HepG2 (cell line): ENCODE data around the gene MYO18A. TPM values are rescaled to one million over a fixed set of nuclear protein-coding genes. Genes with fewer than 3 reads are reported as not detected.

Experiments used
- AGO1 ChIP-seq: fragments of 200-400 bp; formaldehyde crosslinking; IDR thresholded peaks from 2 replicates; pipeline ENCODE4 v1.6.1; 2017; ENCODE audit warnings: mild to moderate bottlenecking, low read depth, low read length, moderate library complexity; ENCODE audit not compliant: poor library complexity, severe bottlenecking
- ATF1 ChIP-seq: IDR thresholded peaks from 2 replicates; pipeline ENCODE4 v1.6.1; 2016; ENCODE audit warnings: mild to moderate bottlenecking, control low read depth
- HOXA5 ChIP-seq: sonication (generic); formaldehyde crosslinking; IDR thresholded peaks from 2 replicates; pipeline ENCODE4 v1.4.0; 2020; ENCODE audit warnings: missing genetic modification reagents
- JDP2 ChIP-seq: sonication (generic); formaldehyde crosslinking; IDR thresholded peaks from 2 replicates; pipeline ENCODE4 v1.8.1; 2022; ENCODE audit warnings: missing genetic modification reagents, borderline replicate concordance
- MAF1 ChIP-seq: sonication (generic); formaldehyde crosslinking; IDR thresholded peaks from 2 replicates; pipeline ENCODE4 v1.5.0; 2020; ENCODE audit warnings: missing genetic modification reagents, borderline replicate concordance
- MAZ ChIP-seq, 2 experiments: sonication (generic) in 1 of 2; formaldehyde crosslinking in 1 of 2; IDR thresholded peaks; 2 replicates each; pipeline versions ENCODE4 v1.5.0 to v1.6.1; 2012 to 2020; ENCODE audit warnings: low read depth in 2 of 2, mild to moderate bottlenecking in 2 of 2, borderline replicate concordance in 1 of 2, improper control_type of control experiment in 1 of 2, low read length in 1 of 2, missing genetic modification reagents in 1 of 2, moderate library complexity in 1 of 2
- MED13 ChIP-seq: sonication (generic); formaldehyde crosslinking; IDR thresholded peaks from 2 replicates; pipeline ENCODE4 v1.5.0; 2020; ENCODE audit warnings: missing genetic modification reagents
- NKX3-1 ChIP-seq: sonication (generic); formaldehyde crosslinking; IDR thresholded peaks from 2 replicates; pipeline ENCODE4 v1.5.0; 2020; ENCODE audit warnings: missing genetic modification reagents
- NR2F1 ChIP-seq, 2 experiments: fragments of 450-650 bp in 1 of 2; formaldehyde crosslinking in 1 of 2; IDR thresholded peaks; 2 replicates each; pipeline versions ENCODE4 v1.5.0 to v1.6.1; 2016 to 2020; ENCODE audit warnings: mild to moderate bottlenecking in 1 of 2, missing compliant biosample characterization in 1 of 2, missing genetic modification reagents in 1 of 2, moderate library complexity in 1 of 2
- PCBP2 ChIP-seq: fragments of 200-400 bp; formaldehyde crosslinking; optimal IDR thresholded peaks from 2 replicates; pipeline ENCODE3; 2018; ENCODE audit warnings: low read length, low read depth; ENCODE audit not compliant: poor library complexity, severe bottlenecking
- POLR2G ChIP-seq: fragments of 200-400 bp; formaldehyde crosslinking; IDR thresholded peaks from 2 replicates; pipeline ENCODE4 v1.6.1; 2018; ENCODE audit warnings: mild to moderate bottlenecking, low read depth, low read length, moderate library complexity
- PRDM10 ChIP-seq: sonication (generic); formaldehyde crosslinking; IDR thresholded peaks from 2 replicates; pipeline ENCODE4 v1.4.0; 2020; ENCODE audit warnings: low read depth, missing genetic modification reagents
- SOX6 ChIP-seq, 2 experiments: fragments of 450-650 bp in 1 of 2; sonication (generic) in 1 of 2; formaldehyde crosslinking in 1 of 2; IDR thresholded peaks; 2 replicates each; pipeline versions ENCODE4 v1.4.0 to v1.6.1; 2017 to 2020; ENCODE audit warnings: antibody characterized with exemption in 1 of 2, mild to moderate bottlenecking in 1 of 2, missing genetic modification reagents in 1 of 2
- SP1 ChIP-seq, 2 experiments: fragments of 450-650 bp in 1 of 2; sonication (generic) in 1 of 2; formaldehyde crosslinking in 1 of 2; IDR thresholded peaks; 2 replicates each; pipeline versions ENCODE4 v1.4.0 to v1.6.1; 2016 to 2020; ENCODE audit warnings: missing genetic modification reagents in 1 of 2
- SP4 ChIP-seq: sonication (generic); formaldehyde crosslinking; IDR thresholded peaks from 2 replicates; pipeline ENCODE4 v1.8.1; 2023; ENCODE audit warnings: mild to moderate bottlenecking, missing genetic modification reagents
- ZBTB49 ChIP-seq: sonication (generic); formaldehyde crosslinking; IDR thresholded peaks from 2 replicates; pipeline ENCODE4 v1.4.0; 2020; ENCODE audit warnings: missing genetic modification reagents, borderline replicate concordance
- ZMYM4 ChIP-seq: sonication (generic); formaldehyde crosslinking; IDR thresholded peaks from 2 replicates; pipeline ENCODE4 v1.8.1; 2023; ENCODE audit warnings: mild to moderate bottlenecking, missing genetic modification reagents
- ZNF282 ChIP-seq: fragments of 450-650 bp; IDR thresholded peaks from 2 replicates; pipeline ENCODE4 v1.6.1; 2018; ENCODE audit not compliant: partially characterized antibody
- ZNF329 ChIP-seq: sonication (generic); formaldehyde crosslinking; IDR thresholded peaks from 2 replicates; pipeline ENCODE4 v1.9.0; 2021; ENCODE audit warnings: low read depth, mild to moderate bottlenecking, missing genetic modification reagents
- ZNF446 ChIP-seq: sonication (generic); formaldehyde crosslinking; IDR thresholded peaks from 2 replicates; pipeline ENCODE4 v1.5.0; 2020; ENCODE audit warnings: mild to moderate bottlenecking, missing genetic modification reagents
- ZNF558 ChIP-seq: sonication (generic); formaldehyde crosslinking; IDR thresholded peaks from 2 replicates; pipeline ENCODE4 v1.9.0; 2022; ENCODE audit warnings: mild to moderate bottlenecking, missing genetic modification reagents, borderline replicate concordance
- ZNF570 ChIP-seq: sonication (generic); formaldehyde crosslinking; IDR thresholded peaks from 2 replicates; pipeline ENCODE4 v1.4.0; 2020; ENCODE audit warnings: mild to moderate bottlenecking, missing genetic modification reagents, borderline replicate concordance
- ZSCAN31 ChIP-seq: sonication (generic); formaldehyde crosslinking; IDR thresholded peaks from 2 replicates; pipeline ENCODE4 v1.5.0; 2020; ENCODE audit warnings: low read depth, mild to moderate bottlenecking, missing genetic modification reagents
- polyA plus RNA-seq, 8 experiments: library from polyadenylated mRNA; depleted of rRNA in 3 of 8; stranded (reverse) in 7 of 8; unstranded in 1 of 8; fragments of >200 nt; fragmentation: Illumina TruSeq in 4 of 8; extraction: Trizol in 4 of 8; gene quantifications; 2 replicates each; pipeline versions ENCODE4 v1.2.1 to v1.2.3, GENCODE V29; 2011 to 2016; ENCODE audit warnings: low read depth in 4 of 8, missing spikeins in 1 of 8, mixed read lengths in 1 of 8; ENCODE audit not compliant: insufficient read depth in 1 of 8
- total RNA-seq, 5 experiments: library from RNA; depleted of rRNA; stranded (reverse); fragments of >200 nt; fragmentation: Illumina TruSeq; extraction: Trizol; gene quantifications; 2 replicates each; pipeline ENCODE4 v1.2.3, GENCODE V29; 2016; ENCODE audit warnings: low read depth in 1 of 5

MYO18A gene
- total and polyA plus RNA-seq, 2 of the 13 experiments (the other 11 are each of a cell fraction or from before 2014, with no cell fraction given) = 16.8 to 24.8 TPM

- TF ChIP-seq NR2F1 (CRISPR knock-in tag; IDR thresholded peaks at IDR 0.05) = no peak
- no peak for TF ChIP-seq NKX3-1 (CRISPR knock-in tag)
- TF ChIP-seq SP1 (IDR thresholded peaks at IDR 0.05) = no peak
- TF ChIP-seq SP1 (CRISPR knock-in tag; IDR thresholded peaks at IDR 0.05) = peak; percentile 58; the same call in 1 of the 2 replicates
- 0 out of 2 replicates have a peak, but pooled peaks have one; percentile 38 for TF ChIP-seq HOXA5 (CRISPR knock-in tag)
- TF ChIP-seq ZSCAN31 (CRISPR knock-in tag) = peak; percentile 37; the same call in 1 of the 2 replicates
- TF ChIP-seq MAZ (IDR thresholded peaks at IDR 0.05; ENCODE audit: borderline replicate concordance, low read depth, low read length) = peak; percentile 76; the same call in 1 of the 2 replicates
- 0 out of 2 replicates have a peak, but pooled peaks have one; percentile 36 for TF ChIP-seq MAZ (CRISPR knock-in tag; IDR thresholded peaks at IDR 0.05; ENCODE audit: low read depth)
- no peak for TF ChIP-seq JDP2 (CRISPR knock-in tag)
- no peak for TF ChIP-seq ZNF570 (CRISPR knock-in tag)
- TF ChIP-seq ZNF329 (CRISPR knock-in tag) = 0 out of 2 replicates have a peak, but pooled peaks have one; percentile 64
- 0 out of 2 replicates have a peak, but pooled peaks have one; percentile 36 for TF ChIP-seq ZNF446 (CRISPR knock-in tag)
- TF ChIP-seq ZMYM4 = peak; percentile 60
- no peak for TF ChIP-seq SOX6 (IDR thresholded peaks at IDR 0.05)
- TF ChIP-seq SOX6 (CRISPR knock-in tag; IDR thresholded peaks at IDR 0.05) = no peak
- TF ChIP-seq ZNF282 = no peak
- peak; percentile 77; the same call in 1 of the 2 replicates for TF ChIP-seq ZNF558 (CRISPR knock-in tag)
- TF ChIP-seq MAF1 = no peak
- no peak for TF ChIP-seq PRDM10 (CRISPR knock-in tag)
- peak; percentile 35; the same call in 1 of the 2 replicates for TF ChIP-seq POLR2G
- no peak for TF ChIP-seq MED13 (CRISPR knock-in tag)
- TF ChIP-seq SP4 (CRISPR knock-in tag) = peak; percentile 61; the same call in 1 of the 2 replicates
- TF ChIP-seq AGO1 = no peak
- TF ChIP-seq ATF1 (CRISPR knock-in tag) = no peak
- no peak for TF ChIP-seq PCBP2
- TF ChIP-seq ZBTB49 (CRISPR knock-in tag) = no peak
Observed at GRCh38 chr17:29180034-29180787, at the start of gene MYO18A (continued).
